Measurements from ENCODE around the gene CABLES1.

GRCh38 chr18:23291456-23292205 lies 156.3 kb downstream of the CABLES1 start:
- no peak for TF ChIP-seq CTCF (IDR thresholded peaks at IDR 0.05 in 4 of 5, conservative IDR thresholded peaks at IDR 0.05 in 1 of 5)
- no peak for TF ChIP-seq POLR2A (IDR thresholded peaks at IDR 0.05)
